H9 (cell line): Measurements from ENCODE around the gene IL17RE. TPM values are rescaled to one million over a fixed set of nuclear protein-coding genes. Genes with fewer than 3 reads are reported as not detected.
A peak's percentile ranks its signal among the peaks of the same experiment; 100 is the strongest.
"Not testable (repeated sequence)": the region's sequence is repeated elsewhere in the genome, so short reads cannot be mapped to it uniquely, and the experiment has no call there.

Source experiments
- DNase-seq: peaks from one replicate; pipeline ENCODE4 v3.0.0-alpha.2; 2017
- H2AFZ ChIP-seq: one replicate; pipeline ENCODE4 v1.6.1; 2013; ENCODE audit warnings: mild to moderate bottlenecking, low read length, control low read depth, moderate library complexity
- H2AK5ac ChIP-seq: 2 replicates; pipeline ENCODE4 v1.6.1; 2013; ENCODE audit warnings: low read length, control low read depth, mixed read lengths; ENCODE audit not compliant: insufficient read length
- H2BK120ac ChIP-seq: one replicate; pipeline ENCODE4 v1.6.1; 2013; ENCODE audit warnings: low read depth, mild to moderate bottlenecking, low read length, control low read depth, inconsistent platforms; ENCODE audit not compliant: poor library complexity, severe bottlenecking
- H2BK12ac ChIP-seq: 2 replicates; pipeline ENCODE4 v1.6.1; 2013; ENCODE audit warnings: low read length, control low read depth, mixed read lengths, low read depth; ENCODE audit not compliant: insufficient read length
- H2BK15ac ChIP-seq: 2 replicates; pipeline ENCODE4 v1.6.1; 2013; ENCODE audit warnings: low read depth, low read length, control low read depth
- H2BK20ac ChIP-seq: one replicate; pipeline ENCODE4 v1.6.1; 2013; ENCODE audit warnings: low read depth, mild to moderate bottlenecking, low read length, control low read depth, inconsistent platforms; ENCODE audit not compliant: poor library complexity, severe bottlenecking
- H2BK5ac ChIP-seq: 2 replicates; pipeline ENCODE4 v1.6.1; 2013; ENCODE audit warnings: low read length, control low read depth, mixed read lengths; ENCODE audit not compliant: insufficient read length
- H3K14ac ChIP-seq: 2 replicates; pipeline ENCODE4 v1.6.1; 2013; ENCODE audit warnings: low read length, control low read depth; ENCODE audit not compliant: insufficient read depth
- H3K18ac ChIP-seq: 2 replicates; pipeline ENCODE4 v1.6.1; 2013; ENCODE audit warnings: low read depth, mild to moderate bottlenecking, mixed read lengths, low read length, control low read depth; ENCODE audit not compliant: insufficient read length
- H3K23ac ChIP-seq: 2 replicates; pipeline ENCODE4 v1.6.1; 2013; ENCODE audit warnings: low read length, control low read depth, mixed read lengths, low read depth; ENCODE audit not compliant: insufficient read length
- H3K23me2 ChIP-seq: 2 replicates; pipeline ENCODE4 v1.6.1; 2013; ENCODE audit warnings: low read depth, mild to moderate bottlenecking, mixed read lengths, low read length, control low read depth; ENCODE audit not compliant: insufficient read length, poor library complexity, severe bottlenecking
- H3K27ac ChIP-seq: 2 replicates; pipeline ENCODE4 v1.5.1; 2013; ENCODE audit warnings: low read length, control low read depth, mixed read lengths, low read depth; ENCODE audit not compliant: insufficient read length
- H3K27me3 ChIP-seq: 2 replicates; pipeline ENCODE4 v1.6.1; 2013; ENCODE audit warnings: low read length, control low read depth, inconsistent platforms; ENCODE audit not compliant: insufficient read depth
- H3K4ac ChIP-seq: 2 replicates; pipeline ENCODE4 v1.6.1; 2013; ENCODE audit warnings: low read depth, mild to moderate bottlenecking, control low read depth, inconsistent platforms, low read length, moderate library complexity
- H3K4me1 ChIP-seq: 2 replicates; pipeline ENCODE4 v1.6.1; 2013; ENCODE audit warnings: low read length, control low read depth, inconsistent platforms; ENCODE audit not compliant: insufficient read depth
- H3K4me2 ChIP-seq: 2 replicates; pipeline ENCODE4 v1.6.1; 2013; ENCODE audit warnings: low read length, control low read depth, mixed read lengths; ENCODE audit not compliant: insufficient read length, insufficient read depth
- H3K56ac ChIP-seq: 2 replicates; pipeline ENCODE4 v1.6.1; 2013; ENCODE audit warnings: low read depth, mild to moderate bottlenecking, mixed read lengths, low read length, control low read depth; ENCODE audit not compliant: insufficient read length
- H3K79me1 ChIP-seq: 2 replicates; pipeline ENCODE4 v1.6.1; 2013; ENCODE audit warnings: low read depth, mild to moderate bottlenecking, moderate library complexity, low read length, control low read depth, inconsistent platforms; ENCODE audit not compliant: insufficient read depth, poor library complexity, severe bottlenecking
- H3K79me2 ChIP-seq: 2 replicates; pipeline ENCODE4 v1.6.1; 2013; ENCODE audit warnings: low read length, control low read depth, inconsistent platforms; ENCODE audit not compliant: insufficient read depth
- H3K9ac ChIP-seq: 2 replicates; pipeline ENCODE4 v1.6.1; 2013; ENCODE audit warnings: low read length, control low read depth, mixed read lengths; ENCODE audit not compliant: insufficient read length; ENCODE audit errors: extremely low read depth
- H3K9me3 ChIP-seq: one replicate; pipeline ENCODE4 v1.6.1; 2013; ENCODE audit warnings: low read depth, low read length, inconsistent platforms; ENCODE audit not compliant: control insufficient read depth
- H3T11ph ChIP-seq: one replicate; pipeline ENCODE4 v1.6.1; 2013; ENCODE audit warnings: mild to moderate bottlenecking, low read length, control low read depth, inconsistent platforms
- H4K20me1 ChIP-seq: one replicate; pipeline ENCODE4 v1.6.1; 2013; ENCODE audit not compliant: control insufficient read depth, insufficient read length, insufficient read depth
- H4K5ac ChIP-seq: 2 replicates; pipeline ENCODE4 v1.6.1; 2013; ENCODE audit warnings: low read depth, mild to moderate bottlenecking, mixed read lengths, low read length, control low read depth; ENCODE audit not compliant: insufficient read length
- H4K8ac ChIP-seq: replicated peaks from 2 replicates; pipeline ENCODE4 v1.6.1; 2013; ENCODE audit warnings: low read length, control low read depth, mixed read lengths, low read depth; ENCODE audit not compliant: insufficient read length
- H4K91ac ChIP-seq: 2 replicates; pipeline ENCODE4 v1.6.1; 2013; ENCODE audit warnings: low read depth, mild to moderate bottlenecking, moderate library complexity, mixed read lengths, low read length, control low read depth; ENCODE audit not compliant: insufficient read length
- H3K27ac Mint-ChIP-seq, 3 experiments: 2 replicates in 2 of 3; 3 replicates in 1 of 3; pipeline ENCODE4 v1.8.0; 2020 to 2021; ENCODE audit warnings: mixed read lengths in 3 of 3, mild to moderate bottlenecking in 1 of 3, moderate library complexity in 1 of 3
- H3K27me3 Mint-ChIP-seq: 2 replicates; pipeline ENCODE4 v1.8.0; 2021; ENCODE audit warnings: low read depth, mild to moderate bottlenecking, moderate library complexity, mixed read lengths
- H3K36me3 Mint-ChIP-seq, 3 experiments: 2 replicates in 2 of 3; 3 replicates in 1 of 3; pipeline ENCODE4 v1.8.0; 2020 to 2021; ENCODE audit warnings: low read depth in 3 of 3, mixed read lengths in 3 of 3; ENCODE audit not compliant: insufficient read depth in 1 of 3
- H3K4me1 Mint-ChIP-seq, 2 experiments: 2 replicates each; pipeline ENCODE4 v1.8.0; 2020; ENCODE audit warnings: mixed read lengths in 2 of 2
- H3K4me3 Mint-ChIP-seq, 2 experiments: 2 replicates in 1 of 2; 3 replicates in 1 of 2; pipeline ENCODE4 v1.8.0; 2020 to 2021; ENCODE audit warnings: mild to moderate bottlenecking in 2 of 2, mixed read lengths in 2 of 2, moderate library complexity in 1 of 2
- H3K9me3 Mint-ChIP-seq, 2 experiments: 2 replicates in 1 of 2; 3 replicates in 1 of 2; pipeline ENCODE4 v1.8.0; 2020; ENCODE audit warnings: mild to moderate bottlenecking in 2 of 2, mixed read lengths in 2 of 2, moderate library complexity in 1 of 2
- CTCF ChIP-seq: fragments of 200-600 bp; sonication (generic); conservative IDR thresholded peaks from 3 replicates; pipeline ENCODE4 v1.8.0; 2021; ENCODE audit warnings: antibody characterized with exemption, mild to moderate bottlenecking
- WGBS: extraction: QIAGEN DNeasy Blood & Tissue Kit; methylation state at CpG from one replicate; pipeline ENCODE4 v1.1.7; 2013; ENCODE audit warnings: missing lambda C conversion rate, low lambda C conversion rate, mixed read lengths; ENCODE audit not compliant: insufficient read length; ENCODE audit errors: extremely low coverage; 5-methylcytosine and 5-hydroxymethylcytosine counted together
- long read RNA-seq: library from polyadenylated mRNA; unstranded; transcript quantifications from one replicate; pipeline ENCODE4 v2.0.0, GENCODE V29; 2020
- total RNA-seq: library from RNA; stranded (reverse); gene quantifications from 2 replicates; pipeline ENCODE4 v1.2.1, GENCODE V29; 2021

IL17RE gene
- 2.0 and 2.1 TPM in 2 replicates for total RNA-seq
- long read RNA-seq, partial matches to known transcripts = 0 of 2 reads
- long read RNA-seq, other reads (novel, unspliced or antisense) = 2 of 2 reads

GRCh38 chr3:9902372-9903237 lies at the start of gene IL17RE:
TSS of gene IL17RE (plus strand) at chr3:9902848. CDS start at chr3:9902933, 85 bp downstream.
- H4K20me1 ChIP-seq = no peaks in the 10 kb centered on the region
- H3K56ac ChIP-seq = no peak within 1 kb of the TSS
- H2AFZ ChIP-seq = no peak within 1 kb of the TSS
- peak; percentile 58 for DNase-seq
- no peaks in the 10 kb centered on the region for H3K79me1 ChIP-seq
- no peak within 1 kb of the TSS for H2BK120ac ChIP-seq
- no peaks in the 10 kb centered on the region for H3K23me2 ChIP-seq
- no peaks in the 10 kb centered on the region for H3K27me3 ChIP-seq
- H3K27me3 Mint-ChIP-seq = no peaks in the 10 kb centered on the region
- H2AK5ac ChIP-seq = no peak within 1 kb of the TSS
- no peak for TF ChIP-seq CTCF
- H3K4me3 Mint-ChIP-seq = peak within 1 kb of the TSS in 1 of 2 experiments; percentile 20; a peak in 2 of 5 replicates
- H3K23ac ChIP-seq = no peak within 1 kb of the TSS
- H2BK5ac ChIP-seq = no peak within 1 kb of the TSS
- no peaks in the 10 kb centered on the region for H3K9me3 ChIP-seq
- no peak within 1 kb of the TSS for H3K4ac ChIP-seq
- H3K9ac ChIP-seq = no peak within 1 kb of the TSS
- H3K4me2 ChIP-seq = peak within 1 kb of the TSS; percentile 9
- H3K9me3 Mint-ChIP-seq = no peaks in the 10 kb centered on the region
- 0 out of 2 replicates have a peak within 1 kb of the TSS, but pooled peaks have one; percentile 25 for H3K14ac ChIP-seq
- H4K8ac ChIP-seq = no peak within 1 kb of the TSS
- peak within 1 kb of the TSS; percentile 35 for H3K18ac ChIP-seq
- H2BK20ac ChIP-seq = no peak within 1 kb of the TSS
- H4K5ac ChIP-seq = no peak within 1 kb of the TSS
- no peak within 1 kb of the TSS for H4K91ac ChIP-seq
- H3K4me1 Mint-ChIP-seq = peaks cover 15 to 27% of the 10 kb centered on the region in 2 experiments
- no CpG with 5 or more reads among the region's 13 CpGs for WGBS
- no peak within 1 kb of the TSS for H3T11ph ChIP-seq
- no peaks in the 10 kb centered on the region for H3K36me3 Mint-ChIP-seq
- H3K79me2 ChIP-seq = no peaks in the 10 kb centered on the region
- H2BK12ac ChIP-seq = peak within 1 kb of the TSS; percentile 64
- no peak within 1 kb of the TSS for H2BK15ac ChIP-seq
- H3K27ac ChIP-seq = no peak within 1 kb of the TSS
- no peaks in the 10 kb centered on the region; the same call in 1 of the 2 replicates for H3K4me1 ChIP-seq
- peak within 1 kb of the TSS in 2 of 3 experiments; percentile 55 to 61; a peak in 2 of 7 replicates for H3K27ac Mint-ChIP-seq

- no CpG with 5 or more reads among the region's 11 CpGs for WGBS
Observed at GRCh38 chr3:9854291-9854940, 48.2 kb upstream of the IL17RE start.

More at GRCh38 chr3:9854291-9854940, 48.2 kb upstream of the IL17RE start:
- H3K27ac ChIP-seq, H3K56ac ChIP-seq, H3K18ac ChIP-seq, H3K14ac ChIP-seq, H2AFZ ChIP-seq, H2BK5ac ChIP-seq, H3K9me3 ChIP-seq, H3K79me2 ChIP-seq, H3K23ac ChIP-seq, H3K4ac ChIP-seq, H2BK120ac ChIP-seq, H2BK15ac ChIP-seq, H2BK12ac ChIP-seq, H4K5ac ChIP-seq, H3K4me1 ChIP-seq, H3K4me2 ChIP-seq, H4K91ac ChIP-seq, H4K20me1 ChIP-seq, H3K4me3 Mint-ChIP-seq, H2AK5ac ChIP-seq, H3K27ac Mint-ChIP-seq, H3K9me3 Mint-ChIP-seq, H3K79me1 ChIP-seq, H2BK20ac ChIP-seq, H4K8ac ChIP-seq, H3T11ph ChIP-seq, H3K36me3 Mint-ChIP-seq, H3K9ac ChIP-seq, H3K23me2 ChIP-seq, H3K27me3 ChIP-seq: not testable (repeated sequence)
- H3K4me1 Mint-ChIP-seq = peaks cover 20 to 26% of the 10 kb centered on the region in 2 experiments
- peaks cover 15% of the 10 kb centered on the region for H3K27me3 Mint-ChIP-seq
- DNase-seq = peak; percentile 22
